Neural progenitor cell (in vitro differentiated cells): Measurements from ENCODE around the gene DNAJB8. TPM values are rescaled to one million over a fixed set of nuclear protein-coding genes. Genes with fewer than 3 reads are reported as not detected.

Experiments
- DNase-seq: peaks from one replicate; pipeline ENCODE4 v3.0.0-alpha.2; 2016; ENCODE audit warnings: low spot score
- H2AFZ ChIP-seq: fragments of 200-600 bp; sonication (generic); replicated peaks from 2 replicates; pipeline ENCODE4 v1.6.1; 2016; ENCODE audit warnings: antibody characterized with exemption
- H3F3A ChIP-seq: fragments of 200-600 bp; sonication (generic); 2 replicates; pipeline ENCODE4 v1.6.1; 2016; ENCODE audit warnings: antibody characterized with exemption, low read depth
- H3K27ac ChIP-seq: fragments of 200-600 bp; sonication (generic); 2 replicates; pipeline ENCODE4 v1.5.1; 2016; ENCODE audit warnings: mild to moderate bottlenecking
- H3K27me3 ChIP-seq: fragments of 200-600 bp; sonication (generic); 2 replicates; pipeline ENCODE4 v1.6.1; 2016; ENCODE audit warnings: mild to moderate bottlenecking, moderate library complexity
- H3K36me3 ChIP-seq: fragments of 200-600 bp; sonication (generic); 2 replicates; pipeline ENCODE4 v1.5.1; 2016
- H3K4me1 ChIP-seq: fragments of 200-600 bp; sonication (generic); 2 replicates; pipeline ENCODE4 v1.6.1; 2016; ENCODE audit warnings: mixed run types
- H3K4me2 ChIP-seq: fragments of 200-600 bp; sonication (generic); 2 replicates; pipeline ENCODE4 v1.6.1; 2016
- H3K4me3 ChIP-seq: fragments of 200-600 bp; sonication (generic); 2 replicates; pipeline ENCODE4 v1.5.1; 2016
- H3K79me2 ChIP-seq: fragments of 200-600 bp; sonication (generic); 2 replicates; pipeline ENCODE4 v1.6.1; 2016; ENCODE audit warnings: low read depth
- H3K9ac ChIP-seq: fragments of 200-600 bp; sonication (generic); 2 replicates; pipeline ENCODE4 v1.6.1; 2016
- H3K9me3 ChIP-seq: fragments of 200-600 bp; sonication (generic); 2 replicates; pipeline ENCODE4 v1.5.1; 2016; ENCODE audit warnings: low read depth
- H4K20me1 ChIP-seq: fragments of 200-600 bp; sonication (generic); 2 replicates; pipeline ENCODE4 v1.6.1; 2016; ENCODE audit warnings: low read depth
- H3K27ac Mint-ChIP-seq: 3 replicates; pipeline ENCODE4 v1.8.0; 2021; ENCODE audit warnings: mixed read lengths
- H3K27me3 Mint-ChIP-seq: 2 replicates; pipeline ENCODE4 v1.8.0; 2022; ENCODE audit warnings: low read depth, mild to moderate bottlenecking, inconsistent platforms, moderate library complexity, mixed read lengths; ENCODE audit not compliant: insufficient read depth
- H3K36me3 Mint-ChIP-seq: 3 replicates; pipeline ENCODE4 v1.8.0; 2021; ENCODE audit warnings: mixed read lengths
- H3K4me1 Mint-ChIP-seq: 3 replicates; pipeline ENCODE4 v1.8.0; 2021; ENCODE audit warnings: mixed read lengths
- H3K4me3 Mint-ChIP-seq: 3 replicates; pipeline ENCODE4 v1.8.0; 2021; ENCODE audit warnings: mild to moderate bottlenecking, moderate library complexity, mixed read lengths
- H3K9me3 Mint-ChIP-seq: 3 replicates; pipeline ENCODE4 v1.8.0; 2020; ENCODE audit warnings: mixed read lengths
- CTCF ChIP-seq: fragments of 200-600 bp; sonication (generic); IDR thresholded peaks from 2 replicates; pipeline ENCODE4 v1.5.1; 2017; ENCODE audit warnings: antibody characterized with exemption, mild to moderate bottlenecking
- EZH2 ChIP-seq: fragments of 200-600 bp; sonication (generic); IDR thresholded peaks from 2 replicates; pipeline ENCODE4 v1.6.1; 2017; ENCODE audit warnings: antibody characterized with exemption, mild to moderate bottlenecking, moderate library complexity
- EZH2phosphoT487 ChIP-seq: fragments of 200-600 bp; sonication (generic); IDR thresholded peaks from 2 replicates; pipeline ENCODE4 v1.6.1; 2017; ENCODE audit warnings: antibody characterized with exemption
- total RNA-seq: library from RNA; depleted of rRNA; stranded (reverse); fragments of >200 nt; gene quantifications from 2 replicates; pipeline ENCODE4 v1.2.3, GENCODE V29; 2015; ENCODE audit warnings: low replicate concordance

DNAJB8 gene
- total RNA-seq, 1 donor from 2014 or later, result not detected

- Histone ChIP-seq H3K4me3 (peak overlapping the region; percentile 11), H3K9me3 (no peaks in the 10 kb centered on the region), H4K20me1 (peaks cover 89% of the 10 kb centered on the region), H3K36me3 (no peaks in the 10 kb centered on the region), H3K27me3 (peaks cover 100% of the 10 kb centered on the region), H3K4me1 (peaks cover 65% of the 10 kb centered on the region), H3K4me2 (peak overlapping the region; percentile 61), H2AFZ (no peak overlapping the region), H3K27ac (no peak overlapping the region), H3K9ac (no peak overlapping the region), H3K79me2 (no peaks in the 10 kb centered on the region), H3F3A (peaks cover 30% of the 10 kb centered on the region)
- peak; percentile 66 for DNase-seq
- Mint-ChIP-seq H3K27me3 (peaks cover 80% of the 10 kb centered on the region), H3K4me3 (no peak overlapping the region), H3K36me3 (no peaks in the 10 kb centered on the region), H3K4me1 (peaks cover 43% of the 10 kb centered on the region), H3K27ac (no peak overlapping the region), H3K9me3 (no peaks in the 10 kb centered on the region)
- TF ChIP-seq EZH2 (peak; percentile 45), EZH2phosphoT487 (peak; percentile 6), CTCF (no peak)
Measured at GRCh38 chr3:128484404-128485281, 18.0 kb upstream of the DNAJB8 start.

GRCh38 chr3:128483657-128484403 lies 17.1 kb upstream of the DNAJB8 start:
- peaks cover 57% of the 10 kb centered on the region for H3K4me1 ChIP-seq
- peaks cover 81% of the 10 kb centered on the region for H4K20me1 ChIP-seq
- H3K9ac ChIP-seq, result no peak overlapping the region
- H2AFZ ChIP-seq, result no peak overlapping the region
- H3K9me3 ChIP-seq, result no peaks in the 10 kb centered on the region
- no peak overlapping the region for H3K27ac Mint-ChIP-seq
- H3K4me3 Mint-ChIP-seq, result no peak overlapping the region
- peaks cover 100% of the 10 kb centered on the region for H3K27me3 ChIP-seq
- peak overlapping the region; percentile 11 for H3K4me3 ChIP-seq
- no peaks in the 10 kb centered on the region for H3K79me2 ChIP-seq
- H3K36me3 ChIP-seq, result no peaks in the 10 kb centered on the region
- TF ChIP-seq EZH2, result peak; percentile 0
- no peak for TF ChIP-seq CTCF
- TF ChIP-seq EZH2phosphoT487, result peak; percentile 68
- peaks cover 84% of the 10 kb centered on the region for H3K27me3 Mint-ChIP-seq
- H3K9me3 Mint-ChIP-seq, result no peaks in the 10 kb centered on the region
- no peaks in the 10 kb centered on the region for H3K36me3 Mint-ChIP-seq
- no peak overlapping the region for H3K27ac ChIP-seq
- H3K4me2 ChIP-seq, result peak overlapping the region; percentile 61
- DNase-seq, result peak; percentile 63
- peaks cover 44% of the 10 kb centered on the region for H3K4me1 Mint-ChIP-seq
- peaks cover 28% of the 10 kb centered on the region for H3F3A ChIP-seq

- peaks cover 54% of the 10 kb centered on the region for H3K4me1 ChIP-seq
- H3K9me3 Mint-ChIP-seq, result no peaks in the 10 kb centered on the region
- H4K20me1 ChIP-seq, result peaks cover 72% of the 10 kb centered on the region
- no peaks in the 10 kb centered on the region for H3K79me2 ChIP-seq
- H3K4me1 Mint-ChIP-seq, result peaks cover 44% of the 10 kb centered on the region
- H3K27me3 Mint-ChIP-seq, result peaks cover 80% of the 10 kb centered on the region
- peak overlapping the region; percentile 61 for H3K4me2 ChIP-seq
- H3K4me3 ChIP-seq, result peak overlapping the region; percentile 11
- H3K27ac Mint-ChIP-seq, result no peak overlapping the region
- no peak overlapping the region for H3K9ac ChIP-seq
- no peak overlapping the region for H2AFZ ChIP-seq
- DNase-seq, result peak; percentile 71
- H3F3A ChIP-seq, result peaks cover 28% of the 10 kb centered on the region
- no peaks in the 10 kb centered on the region for H3K9me3 ChIP-seq
- peak overlapping the region; percentile 63 for H3K4me3 Mint-ChIP-seq
- no peak overlapping the region for H3K27ac ChIP-seq
- TF ChIP-seq CTCF (no peak), EZH2 (peak; percentile 60), EZH2phosphoT487 (peak; percentile 64)
- H3K36me3 Mint-ChIP-seq, result no peaks in the 10 kb centered on the region
- H3K36me3 ChIP-seq, result no peaks in the 10 kb centered on the region
- peaks cover 100% of the 10 kb centered on the region for H3K27me3 ChIP-seq
Measured at GRCh38 chr3:128482666-128483656, 16.3 kb upstream of the DNAJB8 start.
